Gastroesophageal sphincter (tissue), 4 donors: ENCODE data around the gene SLC17A8. TPM values are rescaled to one million over a fixed set of nuclear protein-coding genes. Genes with fewer than 3 reads are reported as not detected.

ENCODE experiments used
- ATAC-seq: fragments of 150-250 bp; one replicate; pipeline ENCODE4 v1.9.1; 2016; ENCODE audit warnings: mild to moderate bottlenecking, moderate library complexity
- H3K27ac ChIP-seq, 4 donors: fragments of 200-600 bp; sonication (generic) in 3 of 4; 1 replicate in 3 of 4; 2 replicates in 1 of 4; pipeline ENCODE4 v1.5.1; 2016 to 2019
- H3K27me3 ChIP-seq: fragments of 200-600 bp; sonication (generic); one replicate; pipeline ENCODE4 v1.5.1; 2019
- H3K36me3 ChIP-seq, 2 donors: fragments of 200-600 bp; sonication (generic); one replicate each; pipeline ENCODE4 v1.5.1; 2019; ENCODE audit warnings: control low read depth in 1 of 2
- H3K4me1 ChIP-seq, 3 donors: fragments of 200-600 bp; sonication (generic); 1 replicate in 2 of 3; 2 replicates in 1 of 3; pipeline ENCODE4 v1.5.1; 2016 to 2019; ENCODE audit warnings: control low read depth in 2 of 3
- H3K4me3 ChIP-seq, 2 donors: fragments of 200-600 bp; sonication (generic); one replicate each; pipeline ENCODE4 v1.5.1; 2019; ENCODE audit warnings: mild to moderate bottlenecking in 1 of 2, moderate library complexity in 1 of 2
- H3K9me3 ChIP-seq, 3 donors: fragments of 200-600 bp; sonication (generic); one replicate each; pipeline ENCODE4 v1.5.1; 2017 to 2019; ENCODE audit warnings: control low read depth in 2 of 3
- CTCF ChIP-seq, 4 experiments: fragments of 200-600 bp in 2 of 4; fragments of 450-650 bp in 2 of 4; sonication (generic) in 1 of 4; IDR thresholded peaks; one replicate each; pipeline ENCODE4 v1.5.1; 2017 to 2019; ENCODE audit warnings: antibody characterized with exemption in 4 of 4, mild to moderate bottlenecking in 2 of 4, moderate library complexity in 2 of 4
- EP300 ChIP-seq: sonication (generic); formaldehyde crosslinking; IDR thresholded peaks from one replicate; pipeline ENCODE4 v1.6.1; 2017; ENCODE audit warnings: antibody characterized with exemption, mild to moderate bottlenecking
- POLR2A ChIP-seq, 2 donors: fragments of 450-650 bp; IDR thresholded peaks; one replicate each; pipeline ENCODE4 v1.6.1; 2017; ENCODE audit warnings: antibody characterized with exemption in 2 of 2, mild to moderate bottlenecking in 2 of 2, moderate library complexity in 1 of 2
- POLR2AphosphoS5 ChIP-seq: sonication (generic); formaldehyde crosslinking; IDR thresholded peaks from one replicate; pipeline ENCODE4 v1.6.1; 2017; ENCODE audit warnings: antibody characterized with exemption
- WGBS, 2 donors: methylation state at CpG; one replicate each; pipeline ENCODE4 v1.1.5; 2018; ENCODE audit warnings: low coverage in 1 of 2; 5-methylcytosine and 5-hydroxymethylcytosine counted together
- total RNA-seq, 4 donors: library from RNA; depleted of rRNA; stranded (reverse); fragments of >200 nt; gene quantifications; one replicate each; pipeline ENCODE4 v1.1.0, GENCODE V29; 2016

Gene SLC17A8
- total RNA-seq, 4 donors from 2014 or later: not detected

GRCh38 chr12:100376161-100376560 is 19.3 kb downstream of the SLC17A8 start:
- Histone ChIP-seq H3K9me3 (no peaks in the 10 kb centered on the region), H3K27me3 (no peaks in the 10 kb centered on the region), H3K4me3 (no peak overlapping the region), H3K36me3 (no peaks in the 10 kb centered on the region), H3K4me1 (peaks cover 0 to 21% (median 0%) of the 10 kb centered on the region in 3 donors), H3K27ac (no peak overlapping the region)
- no peak for ATAC-seq
- WGBS, 2 donors: 100% methylated on average over 1 of the region's 1 CpG; no CpG with 5 or more reads in 1 of the 2 donors
- no peak for TF ChIP-seq POLR2AphosphoS5
- TF ChIP-seq EP300: no peak
- no peak for TF ChIP-seq CTCF (IDR thresholded peaks at IDR 0.05)
- no peak for TF ChIP-seq POLR2A (IDR thresholded peaks at IDR 0.05)

- H3K9me3 ChIP-seq: no peaks in the 10 kb centered on the region
Measured at GRCh38 chr12:100381379-100381778, 24.5 kb downstream of the SLC17A8 start.

GRCh38 chr12:100382338-100382737 is 25.5 kb downstream of the SLC17A8 start:
- Histone ChIP-seq H3K36me3 (no peaks in the 10 kb centered on the region), H3K27me3 (no peaks in the 10 kb centered on the region), H3K4me1 (no peaks in the 10 kb centered on the region), H3K4me3 (no peak overlapping the region), H3K9me3 (no peaks in the 10 kb centered on the region), H3K27ac (no peak overlapping the region)
- no peak for TF ChIP-seq CTCF (IDR thresholded peaks at IDR 0.05)
- TF ChIP-seq POLR2A (IDR thresholded peaks at IDR 0.05): no peak
- no peak for TF ChIP-seq POLR2AphosphoS5
- TF ChIP-seq EP300: no peak
- 70 to 75% methylated on average over 4 to 5 of the region's 6 CpGs for WGBS, 2 donors
- ATAC-seq: no peak

More at GRCh38 chr12:100381379-100381778, 24.5 kb downstream of the SLC17A8 start:
- H3K27me3 ChIP-seq: no peaks in the 10 kb centered on the region
- no peak overlapping the region for H3K27ac ChIP-seq
- no peak overlapping the region for H3K4me3 ChIP-seq
- no peak for TF ChIP-seq EP300
- H3K36me3 ChIP-seq: no peaks in the 10 kb centered on the region
- WGBS, 2 donors: 60 to 76% methylated on average over 1 to 2 of the region's 2 CpGs
- H3K4me1 ChIP-seq: no peaks in the 10 kb centered on the region
- no peak for ATAC-seq

GRCh38 chr12:100383586-100384558 is 27.0 kb downstream of the SLC17A8 start:
- no peak for TF ChIP-seq CTCF (IDR thresholded peaks at IDR 0.05)
- no peak for TF ChIP-seq EP300
- no peak for TF ChIP-seq POLR2AphosphoS5
- TF ChIP-seq POLR2A (IDR thresholded peaks at IDR 0.05): no peak
- H3K9me3 ChIP-seq: no peaks in the 10 kb centered on the region
- no peaks in the 10 kb centered on the region for H3K4me1 ChIP-seq
- ATAC-seq: no peak
- H3K27me3 ChIP-seq: no peaks in the 10 kb centered on the region
- no peak overlapping the region for H3K27ac ChIP-seq
- H3K4me3 ChIP-seq: no peak overlapping the region
- WGBS, 2 donors: 84 to 90% methylated on average over 7 to 8 of the region's 9 CpGs
- H3K36me3 ChIP-seq: no peaks in the 10 kb centered on the region

GRCh38 chr12:100384559-100384935 is 27.7 kb downstream of the SLC17A8 start:
- no peaks in the 10 kb centered on the region for H3K27me3 ChIP-seq
- ATAC-seq: no peak
- H3K9me3 ChIP-seq: no peaks in the 10 kb centered on the region
- H3K4me1 ChIP-seq: no peaks in the 10 kb centered on the region
- TF ChIP-seq POLR2A (IDR thresholded peaks at IDR 0.05) (no peak), POLR2AphosphoS5 (no peak), CTCF (IDR thresholded peaks at IDR 0.05) (no peak), EP300 (no peak)
- no peak overlapping the region for H3K4me3 ChIP-seq
- no peaks in the 10 kb centered on the region for H3K36me3 ChIP-seq
- WGBS, 2 donors: 70 to 85% methylated on average over 4 to 5 of the region's 5 CpGs
- H3K27ac ChIP-seq: no peak overlapping the region
